NCI-H128 (cell line): ENCODE results near the gene CAPN15.
"Not testable (repeated sequence)": the region's sequence is repeated elsewhere in the genome, so short reads cannot be mapped to it uniquely, and the experiment has no call there.

ENCODE experiments used
- DNase-seq: peaks from one replicate; lab custom pipeline; 2025; ENCODE audit not compliant: unreplicated experiment; lab: John Stamatoyannopoulos, UW

CAPN15 gene

DNA sequence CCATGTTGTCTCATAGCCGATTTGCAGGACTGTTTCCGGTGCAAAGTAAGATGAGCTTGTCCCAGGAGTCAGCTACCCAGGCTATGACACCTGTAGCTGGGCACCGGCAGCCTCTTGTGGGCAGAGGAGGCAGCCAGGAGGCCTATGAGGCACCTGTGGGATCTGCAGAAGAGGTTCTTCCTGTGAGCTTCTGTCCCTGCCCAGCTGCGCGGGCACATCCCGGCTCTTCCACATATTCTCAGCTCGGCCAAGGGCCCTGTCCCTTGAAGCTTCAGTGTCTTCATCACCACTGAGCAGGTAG, 21.3 kb upstream of the CAPN15 start:
- no peak for DNase-seq

DNA sequence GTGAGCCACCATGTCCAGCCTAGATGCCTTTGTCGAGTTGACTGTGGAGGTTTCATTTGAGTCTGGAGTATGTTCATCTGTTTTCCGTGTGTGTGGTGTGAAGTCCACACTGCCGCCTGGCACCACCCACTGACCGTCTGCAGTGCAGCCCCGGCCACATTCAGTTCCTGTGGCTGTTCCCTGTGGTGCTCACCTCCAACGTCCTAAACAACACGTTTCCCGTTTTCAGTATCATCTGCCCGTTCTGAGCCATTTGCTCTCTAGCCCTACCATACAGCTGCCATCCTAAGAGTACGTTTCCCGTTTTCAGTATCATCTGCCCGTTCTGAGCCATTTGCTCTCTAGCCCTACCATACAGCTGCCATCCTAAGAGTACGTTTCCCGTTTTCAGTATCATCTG, 20.0 kb upstream of the CAPN15 start:
- DNase-seq = not testable (repeated sequence)

GRCh38 chr16:507996-508395, 19.5 kb upstream of the CAPN15 start:
- DNase-seq = no peak

DNA sequence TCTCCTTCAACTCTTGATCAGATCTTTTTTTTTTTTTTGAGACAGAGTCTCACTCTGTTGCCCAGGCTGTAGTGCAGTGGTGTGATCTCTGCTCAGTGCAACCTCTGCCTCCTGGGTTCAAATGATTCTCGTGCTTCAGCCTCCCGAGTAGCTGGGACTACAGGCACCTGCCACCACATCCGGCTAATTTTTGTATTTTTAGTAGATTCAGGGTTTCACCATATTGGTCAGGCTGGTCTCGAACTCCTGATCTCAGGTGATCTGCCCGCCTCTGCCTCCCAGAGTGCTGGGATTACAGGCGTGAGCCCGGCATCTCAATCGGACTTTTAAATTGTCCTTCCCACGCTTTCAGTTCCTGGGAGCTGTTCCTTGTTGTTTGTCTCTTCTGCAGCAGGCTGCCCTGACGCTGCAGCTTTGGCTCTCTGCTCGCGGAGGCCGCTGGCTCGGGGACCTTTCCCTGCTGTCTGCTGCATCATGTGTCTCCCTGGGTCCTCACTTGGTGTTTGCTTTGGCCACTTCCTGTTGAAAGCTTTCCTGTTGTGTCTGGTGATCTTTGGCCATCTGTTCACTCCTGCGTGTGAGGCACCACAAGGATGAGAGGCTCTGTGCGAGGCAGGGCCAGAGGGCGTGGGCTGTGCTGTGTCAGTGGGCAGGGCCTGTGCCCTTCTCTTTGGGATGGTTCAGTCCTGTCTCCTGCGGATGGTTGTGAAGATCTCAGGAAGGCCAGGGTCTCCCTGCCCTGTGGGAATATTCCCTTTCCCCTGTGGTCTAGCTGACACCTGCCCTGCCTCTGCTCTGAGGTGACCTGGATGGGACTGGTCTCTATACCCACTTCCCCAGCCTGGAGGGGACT, 18.4 kb upstream of the CAPN15 start:
- no peak for DNase-seq

GRCh38 chr16:510066-510825, 17.3 kb upstream of the CAPN15 start:
- DNase-seq = no peak

GRCh38 chr16:512802-513201, 14.7 kb upstream of the CAPN15 start:
- DNase-seq = no peak

- no peak for DNase-seq
Measured at GRCh38 chr16:513950-514349, 13.6 kb upstream of the CAPN15 start.

DNA sequence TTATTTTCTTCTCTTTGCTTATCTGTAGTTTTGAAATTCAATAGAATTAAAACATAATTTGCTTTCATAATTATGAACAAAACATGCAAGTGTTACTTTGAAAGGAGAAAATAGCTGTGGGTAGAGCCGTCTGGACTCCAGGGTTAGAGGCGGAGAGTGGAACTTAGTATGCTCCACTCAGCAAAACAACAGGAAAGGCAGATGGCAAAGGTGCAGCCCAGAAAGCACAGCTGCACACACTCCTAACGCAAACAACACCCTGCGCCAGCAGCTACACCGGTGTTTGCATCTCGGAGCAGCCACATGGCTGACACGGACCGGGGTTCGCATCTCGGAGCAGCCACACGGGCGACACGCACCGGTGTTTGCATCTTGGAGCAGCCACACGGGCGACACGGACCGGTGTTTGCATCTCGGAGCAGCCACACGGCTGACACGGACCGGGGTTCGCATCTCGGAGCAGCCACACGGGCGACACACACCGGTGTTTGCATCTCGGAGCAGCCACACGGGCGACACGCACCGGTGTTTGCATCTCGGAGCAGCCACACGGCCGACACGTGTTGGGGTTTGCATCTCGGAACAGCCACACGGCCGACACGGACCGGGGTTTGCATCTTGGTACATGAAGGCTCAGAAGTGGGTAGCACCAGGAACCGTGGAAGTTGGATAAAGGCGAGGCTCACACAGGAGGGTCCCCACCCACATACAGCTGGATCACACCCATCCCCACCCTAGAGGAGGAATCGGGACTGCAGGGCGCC, 12.2 kb upstream of the CAPN15 start:
- no peak for DNase-seq

DNA sequence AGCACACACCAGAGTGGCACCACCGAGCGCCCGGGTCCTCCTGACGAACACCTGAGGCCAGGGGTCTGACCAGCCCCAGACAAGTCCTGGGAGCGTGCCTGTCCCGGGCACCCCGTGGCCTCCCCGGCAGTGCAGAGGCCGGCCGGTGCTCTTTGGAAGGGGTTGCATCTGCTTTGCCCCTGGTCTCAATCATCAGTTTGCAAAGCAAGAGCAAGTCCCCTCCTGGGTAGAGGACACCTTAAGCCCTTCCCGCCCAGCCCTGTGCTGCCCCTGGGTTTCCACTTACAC, 11.6 kb upstream of the CAPN15 start:
- no peak for DNase-seq

DNA sequence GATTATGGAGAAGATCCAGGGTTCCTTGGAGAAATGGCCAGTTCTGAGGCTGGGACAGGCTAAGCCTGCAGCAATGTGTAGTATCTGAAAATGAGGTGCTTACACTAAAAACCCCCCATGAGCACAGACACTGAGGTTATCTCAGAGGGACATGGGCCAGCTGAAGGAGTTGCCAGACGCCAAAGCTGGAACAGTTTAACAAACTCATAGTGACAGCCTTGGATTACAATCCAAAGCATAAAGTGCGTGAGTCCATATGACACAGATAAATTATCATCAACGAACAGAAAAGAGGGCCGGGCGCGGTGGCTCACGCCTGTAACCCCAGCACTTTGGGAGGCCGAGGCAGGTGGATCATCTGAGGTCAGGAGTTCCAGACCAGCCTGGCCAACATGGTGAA, 11.2 kb upstream of the CAPN15 start:
- DNase-seq = no peak

DNA sequence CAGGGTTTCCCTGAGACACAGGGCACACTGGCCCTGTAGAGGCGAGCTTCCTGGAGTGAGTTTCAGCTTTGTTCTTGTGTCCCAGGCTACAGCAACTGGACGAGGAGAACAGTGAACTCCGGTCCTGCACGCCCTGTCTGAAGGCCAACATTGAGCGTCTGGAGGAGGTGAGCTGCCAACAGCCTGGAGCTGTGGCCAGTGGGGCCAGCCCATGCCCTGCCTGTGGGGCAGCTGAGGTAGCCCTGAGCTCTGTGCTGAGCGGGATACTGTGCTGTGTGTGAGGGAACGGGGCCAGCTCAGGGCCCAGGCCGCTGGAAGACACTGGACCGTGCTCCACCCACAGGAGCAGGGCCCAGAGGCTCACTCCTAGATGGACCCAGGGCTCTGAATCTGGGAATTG, 8.7 kb upstream of the CAPN15 start:
- no peak for DNase-seq

- DNase-seq = no peak
Measured at GRCh38 chr16:519425-519824, 8.1 kb upstream of the CAPN15 start.

DNA sequence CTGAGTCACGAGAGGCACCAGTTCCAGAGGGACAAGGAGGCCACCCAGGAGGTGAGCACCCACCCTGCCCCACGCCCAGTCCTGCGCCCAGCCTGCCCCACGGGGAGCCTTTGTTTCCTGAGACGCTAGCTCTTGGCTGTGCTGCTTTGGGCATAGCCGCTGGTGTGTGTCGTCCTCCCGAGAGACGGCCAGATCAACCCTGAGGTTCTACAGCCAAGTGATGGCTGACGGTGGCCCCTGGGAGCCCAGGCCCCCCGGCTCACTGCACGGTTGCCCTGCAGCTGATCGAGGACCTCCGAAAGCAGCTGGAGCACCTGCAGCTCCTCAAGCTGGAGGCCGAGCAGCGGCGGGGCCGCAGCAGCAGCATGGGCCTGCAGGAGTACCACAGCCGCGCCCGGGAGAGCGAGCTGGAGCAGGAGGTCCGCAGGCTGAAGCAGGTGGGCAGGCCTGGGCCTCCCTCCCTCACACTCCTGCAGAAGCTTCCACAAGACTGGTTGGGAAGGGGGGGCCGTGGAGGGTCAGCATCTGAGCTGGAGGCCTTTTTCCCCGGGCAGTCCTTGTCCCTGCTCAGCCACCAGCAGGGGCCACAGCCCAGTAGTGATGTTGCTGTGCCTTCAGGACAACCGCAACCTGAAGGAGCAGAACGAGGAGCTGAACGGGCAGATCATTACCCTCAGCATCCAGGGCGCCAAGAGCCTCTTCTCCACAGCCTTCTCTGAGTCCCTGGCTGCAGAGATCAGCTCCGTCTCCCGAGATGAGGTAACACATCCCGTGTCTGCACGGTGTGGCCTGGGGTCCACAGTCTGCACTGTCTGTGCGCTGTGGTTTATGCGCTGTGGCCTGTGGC, 7.4 kb upstream of the CAPN15 start:
- DNase-seq = no peak

- no peak for DNase-seq
Measured at GRCh38 chr16:520847-521246, 6.7 kb upstream of the CAPN15 start.

GRCh38 chr16:521381-522210, 5.9 kb upstream of the CAPN15 start:
- no peak for DNase-seq

DNA sequence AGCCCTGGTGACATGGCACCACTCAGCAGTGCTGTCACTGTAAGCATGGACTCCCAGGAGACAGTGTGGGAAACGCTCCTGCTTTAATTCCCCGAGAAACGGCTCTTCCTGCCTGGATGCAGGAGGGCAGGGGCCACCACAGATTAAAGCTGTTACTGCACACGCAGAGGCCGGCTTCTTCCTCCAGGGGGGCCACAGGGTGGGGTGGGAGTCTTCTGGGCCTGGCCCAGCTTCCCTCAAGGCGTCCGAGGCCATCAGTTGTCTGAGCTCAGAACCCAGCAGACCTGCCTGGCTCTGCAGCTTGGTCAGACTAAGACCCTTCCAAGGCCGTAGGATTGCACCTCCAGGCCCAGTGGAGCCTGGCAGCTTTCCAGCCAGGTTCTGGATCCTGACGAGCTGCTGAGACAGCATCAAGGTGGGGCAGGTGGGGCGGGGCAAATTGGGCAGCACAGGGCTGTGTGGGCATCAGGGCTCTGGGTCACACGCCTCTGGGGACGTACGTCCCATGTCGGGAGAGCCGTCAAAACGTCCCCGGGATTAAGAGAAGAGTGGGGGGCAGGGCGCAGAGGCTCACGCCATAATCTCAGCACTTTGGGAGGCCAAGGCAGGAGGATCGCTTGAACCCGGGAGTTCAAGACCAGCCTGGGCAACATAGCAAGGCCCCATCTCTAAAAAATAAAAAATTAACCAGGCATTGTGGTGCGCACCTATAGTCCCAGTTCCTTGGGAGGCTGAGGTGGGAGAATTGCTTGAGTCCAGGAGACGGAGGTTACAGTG, 5.0 kb upstream of the CAPN15 start:
- no peak for DNase-seq

GRCh38 chr16:523097-523741, 4.3 kb upstream of the CAPN15 start:
- no peak for DNase-seq

- DNase-seq = no peak
Measured at GRCh38 chr16:524274-525040, 3.1 kb upstream of the CAPN15 start.
